Activated CD8-positive, alpha-beta memory T cell treated with anti-CD3 and anti-CD28 coated beads for 48 hours (primary cell): ENCODE results near the gene ZFPM1.
A peak's percentile ranks its signal among the peaks of the same experiment; 100 is the strongest.

Experiments
- DNase-seq, 3 experiments: peaks; one replicate each; pipeline ENCODE4 v3.0.0-alpha.2; 2020; ENCODE audit warnings: low read depth in 2 of 3, low spot score in 2 of 3

The ZFPM1 gene

DNA sequence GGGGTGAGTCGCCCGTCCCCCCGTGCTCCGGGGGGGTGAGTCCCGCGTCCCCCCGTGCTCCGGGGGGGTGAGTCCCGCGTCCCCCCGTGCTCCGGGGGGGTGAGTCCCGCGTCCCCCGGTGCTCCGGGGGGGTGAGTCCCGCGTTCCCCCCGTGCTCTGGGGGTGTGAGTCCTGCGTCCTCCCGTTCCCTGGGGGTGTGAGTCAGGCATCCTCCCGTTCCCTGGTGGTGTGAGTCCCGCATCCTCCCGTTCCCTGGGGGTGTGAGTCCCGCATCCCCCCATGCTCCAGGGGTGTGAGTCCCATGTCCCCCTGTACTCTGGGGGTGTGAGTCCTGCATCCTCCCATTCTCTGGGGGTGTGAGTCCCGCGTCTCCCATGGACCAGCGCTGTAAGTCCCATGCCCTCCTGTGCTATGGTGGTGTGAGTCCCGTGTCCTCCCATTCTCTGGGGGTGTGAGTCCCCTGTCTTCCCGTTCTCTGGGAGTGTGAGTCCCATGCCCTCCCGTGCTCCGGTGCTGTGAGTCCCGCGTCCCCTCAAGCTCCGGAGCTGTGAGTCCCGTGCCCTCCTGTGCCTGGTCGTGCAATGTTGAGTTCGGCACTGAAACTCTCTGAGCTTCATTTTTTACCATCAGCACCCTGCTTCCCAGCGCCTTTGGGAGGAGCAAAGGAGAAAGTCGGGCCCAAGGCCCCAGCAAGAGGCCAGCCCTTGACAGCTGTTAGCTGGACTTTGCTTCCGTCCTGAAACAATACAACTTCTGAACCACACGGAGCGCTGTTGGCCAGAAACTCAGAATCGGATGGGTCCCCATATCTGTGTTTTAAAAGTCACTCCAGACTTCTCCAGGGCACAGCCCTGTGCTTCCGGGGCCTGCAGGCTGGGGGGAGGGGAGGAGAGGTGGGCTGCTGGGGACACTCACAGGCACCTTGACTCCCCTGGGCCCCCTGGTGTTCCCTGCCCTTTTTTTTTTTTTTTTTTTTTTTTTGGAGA is 105.7 kb downstream of the ZFPM1 start:
- DNase-seq, result no peak

DNA sequence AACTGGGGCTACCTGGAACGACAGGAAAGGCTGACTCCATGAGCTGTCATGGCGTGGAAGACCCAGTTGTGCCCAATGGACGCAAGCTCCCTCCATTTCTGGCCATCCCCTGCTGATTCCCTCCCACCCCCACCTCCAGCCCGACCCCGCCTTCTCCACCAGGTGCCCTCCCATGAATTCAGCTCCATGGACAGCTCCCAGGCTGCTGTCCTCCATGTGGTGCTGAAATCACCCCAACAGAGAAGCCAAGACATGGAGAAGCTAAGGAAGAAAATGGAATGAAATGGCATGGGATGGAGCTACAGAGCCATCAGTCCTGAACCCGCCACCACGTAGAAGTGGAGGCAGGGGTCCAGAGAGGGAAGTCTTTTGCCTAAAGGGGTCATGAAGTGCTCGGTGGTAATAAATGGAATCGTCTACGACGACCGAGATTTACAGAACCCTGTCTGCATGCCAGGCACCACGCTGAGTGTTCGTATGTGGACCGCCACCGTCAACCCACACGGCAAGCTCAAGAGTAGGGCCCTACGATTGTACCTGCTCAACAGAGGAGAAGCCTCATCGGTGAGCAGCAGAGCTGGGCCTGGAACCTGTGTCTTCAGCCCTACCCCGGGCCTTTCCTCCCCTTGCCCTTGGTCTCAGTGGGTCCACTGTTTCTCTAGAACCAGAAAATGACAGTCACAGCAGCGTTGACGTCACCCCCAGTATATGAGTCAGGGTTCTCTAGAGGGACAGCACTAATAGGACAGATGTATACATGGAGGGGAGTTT is 107.8 kb downstream of the ZFPM1 start:
- DNase-seq, result no peak

- no peak for DNase-seq
Measured at GRCh38 chr16:88561485-88562359, 108.6 kb downstream of the ZFPM1 start.

GRCh38 chr16:88566158-88566557 is 113.1 kb downstream of the ZFPM1 start:
- peak; percentile 51 to 59 (median 54) for DNase-seq

DNA sequence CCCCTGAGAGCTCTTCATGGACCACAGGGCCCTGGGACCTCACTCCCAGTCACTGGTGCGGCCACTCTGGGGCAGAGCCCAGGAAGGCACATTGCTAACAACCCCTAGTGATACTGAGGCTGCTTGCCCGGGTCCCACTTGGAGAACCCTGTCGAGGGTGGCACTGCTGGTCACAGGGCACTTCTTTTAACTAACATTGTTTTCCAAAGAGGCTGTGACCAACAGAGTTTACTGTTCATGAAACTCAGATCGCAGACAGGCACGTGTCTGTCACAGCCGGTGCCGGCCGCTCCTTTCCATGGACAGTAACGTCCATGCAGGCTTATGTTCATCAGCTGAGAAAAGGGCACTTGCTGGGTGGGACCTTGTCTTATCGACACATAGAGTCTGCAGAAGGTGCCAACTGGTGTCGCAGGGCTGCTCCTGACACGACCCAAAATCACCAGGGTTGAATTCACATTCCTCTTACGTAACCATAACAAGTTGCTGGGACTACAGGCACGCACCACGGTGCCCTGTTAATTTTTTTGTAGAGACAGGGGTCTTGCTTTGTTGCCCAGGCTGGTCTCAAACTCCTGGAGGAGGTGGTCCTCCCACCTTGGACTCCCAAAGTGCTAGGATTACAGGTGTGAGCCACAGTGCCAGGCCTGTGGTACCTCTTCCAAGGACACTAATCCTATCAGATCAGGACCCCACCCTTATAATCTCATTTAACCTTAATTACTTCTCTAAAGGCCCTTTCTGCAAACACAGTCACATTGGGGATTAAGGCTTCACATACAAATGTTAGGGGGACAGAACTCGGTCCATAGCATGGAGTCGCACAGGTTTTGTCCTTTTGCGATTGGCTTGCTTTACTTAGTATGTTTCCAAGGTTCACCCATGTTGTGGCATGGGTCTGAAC is 115.9 kb downstream of the ZFPM1 start:
- DNase-seq, result no peak

DNA sequence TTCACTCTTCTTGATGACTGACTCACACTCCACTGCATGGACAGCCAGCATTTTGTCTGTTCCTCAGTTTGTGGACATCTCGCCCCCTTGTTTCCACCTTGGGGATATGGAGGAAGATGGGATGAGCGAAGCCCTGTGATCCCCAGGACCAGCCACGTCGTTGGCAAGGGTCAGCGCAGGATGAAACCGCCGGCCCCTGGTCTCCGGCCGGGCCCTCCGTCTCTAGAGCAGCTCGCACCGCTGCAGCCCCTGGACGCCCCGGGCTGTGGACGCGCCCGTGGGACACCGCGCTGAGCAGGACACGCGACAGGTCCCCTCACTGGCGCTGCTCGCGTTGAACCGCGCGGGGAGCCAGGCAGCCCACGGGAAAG is 116.5 kb downstream of the ZFPM1 start:
- DNase-seq, result no peak

- peak; percentile 97 to 99 (median 98) for DNase-seq
Measured at GRCh38 chr16:88569985-88570690, 117.1 kb downstream of the ZFPM1 start, which contains the start of gene ZC3H18. ZC3H18 (plus strand) TSS chr16:88570403; CDS start chr16:88577124, 6,721 bp downstream.

DNA sequence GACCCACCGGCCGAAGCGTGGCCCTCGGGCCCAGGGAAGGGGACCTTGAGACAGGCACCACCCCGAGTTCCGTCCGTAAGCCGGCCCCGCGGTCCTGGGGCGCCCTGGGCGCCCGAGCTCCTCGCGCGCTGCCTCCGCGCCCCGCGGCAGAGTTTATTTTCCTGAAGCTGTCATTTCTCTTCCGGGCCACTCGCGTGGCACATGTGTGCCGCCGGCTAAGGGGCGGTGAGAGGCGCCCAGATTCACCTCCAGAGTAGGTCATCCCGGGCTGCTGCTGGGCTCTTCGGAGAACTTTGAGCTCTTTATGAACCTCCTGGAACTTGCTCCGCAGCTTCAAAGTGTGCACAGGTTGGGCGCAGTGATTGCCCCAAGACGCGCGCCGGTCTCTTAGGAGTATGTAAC is 117.6 kb downstream of the ZFPM1 start:
- no peak for DNase-seq

DNA sequence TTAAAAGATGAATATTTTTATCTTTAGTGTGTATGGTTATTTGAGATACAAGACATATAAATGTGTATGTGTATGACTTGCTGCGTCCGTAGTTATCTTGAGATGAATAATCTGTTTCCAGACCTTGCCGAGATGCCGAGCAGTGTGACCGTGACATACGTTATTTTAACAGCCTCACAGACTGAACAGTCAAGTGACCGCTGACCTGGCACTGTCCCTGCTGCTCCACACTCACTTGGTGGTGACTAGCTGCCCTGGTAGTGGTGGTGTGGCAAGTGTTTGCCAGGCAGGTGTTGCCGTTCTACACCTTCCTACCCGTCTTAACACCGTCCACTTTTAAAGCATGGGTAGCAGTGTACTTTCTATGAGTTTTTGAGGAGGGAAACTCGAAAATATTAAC is 122.2 kb downstream of the ZFPM1 start:
- DNase-seq, result no peak

- DNase-seq, result no peak
Measured at GRCh38 chr16:88576307-88576706, 123.2 kb downstream of the ZFPM1 start.

- DNase-seq, result no peak
Measured at GRCh38 chr16:88577166-88577565, 124.1 kb downstream of the ZFPM1 start.

- DNase-seq, result no peak
Measured at GRCh38 chr16:88578446-88579313, 125.6 kb downstream of the ZFPM1 start.

DNA sequence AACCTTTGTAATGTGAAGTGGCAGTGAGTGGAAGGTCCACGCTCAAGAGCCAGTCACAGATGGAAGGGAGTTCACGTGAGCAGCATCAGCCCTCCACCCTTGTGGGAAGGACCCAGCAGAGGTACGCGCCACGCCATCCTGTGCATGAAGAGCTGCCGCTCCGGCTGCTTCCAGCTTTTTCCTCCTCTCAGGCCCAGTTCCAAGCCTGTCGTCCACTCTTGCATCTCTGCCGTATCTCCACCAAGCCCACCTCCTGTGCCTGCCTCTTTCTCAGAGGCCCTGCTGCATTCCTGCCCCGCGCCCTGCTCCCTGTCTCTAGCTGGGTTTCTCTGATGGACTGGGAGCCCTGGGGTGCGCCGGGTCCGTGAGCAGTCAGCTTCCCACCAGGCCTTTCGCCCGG is 127.3 kb downstream of the ZFPM1 start:
- DNase-seq, result no peak

- DNase-seq, result no peak
Measured at GRCh38 chr16:88581033-88581432, 128.0 kb downstream of the ZFPM1 start.

DNA sequence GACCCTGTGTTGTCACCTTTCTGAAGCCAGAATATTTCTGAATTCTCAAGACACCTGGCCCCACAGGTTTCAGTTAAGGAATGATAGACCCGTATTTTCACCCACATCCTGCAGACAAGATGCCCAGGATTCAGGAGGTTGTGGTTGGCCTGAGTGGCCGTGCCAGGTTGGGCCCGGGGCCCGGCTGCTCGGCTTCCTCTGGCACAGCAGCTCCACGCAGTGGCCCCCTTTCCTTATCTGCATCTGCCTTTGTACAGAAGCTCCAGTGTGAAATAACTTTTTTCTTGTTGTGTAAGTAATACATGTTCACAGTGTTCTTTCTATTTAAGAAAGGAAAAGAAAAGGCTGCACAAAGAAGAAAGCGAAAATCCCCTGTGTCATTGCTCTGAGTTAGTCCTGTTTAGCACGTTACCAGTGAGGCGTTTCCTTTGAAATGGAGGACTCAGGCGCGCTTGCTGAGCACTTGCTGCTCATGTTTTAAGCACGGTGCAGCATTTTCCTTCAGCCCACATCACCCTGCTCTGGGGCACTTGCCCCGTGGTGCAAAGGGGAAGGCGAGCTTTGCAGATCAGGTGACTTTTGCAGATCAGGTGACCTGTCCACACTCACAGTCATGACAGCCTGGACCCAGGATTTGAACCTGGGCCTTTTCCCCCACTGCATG is 130.0 kb downstream of the ZFPM1 start:
- no peak for DNase-seq

DNA sequence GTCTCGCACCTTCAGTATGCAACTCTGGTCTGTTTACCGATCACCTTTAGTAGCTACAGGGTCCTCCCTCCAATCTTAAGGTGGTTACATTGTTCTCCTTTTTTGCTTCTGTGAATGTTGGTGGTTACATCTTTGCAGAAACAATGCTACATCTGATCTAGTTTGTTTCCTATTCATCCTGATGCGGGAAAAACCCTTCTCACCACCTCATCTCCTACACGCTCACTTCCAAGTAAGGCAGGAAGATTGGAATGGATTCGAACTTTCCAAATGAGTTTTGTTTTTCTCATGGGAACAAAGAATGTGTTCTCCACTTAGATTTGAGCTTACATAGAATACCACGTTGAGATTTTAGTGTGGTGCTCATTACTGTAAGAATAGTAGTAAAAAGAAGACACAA is 131.6 kb downstream of the ZFPM1 start:
- no peak for DNase-seq

- DNase-seq, result no peak
Measured at GRCh38 chr16:88585269-88585668, 132.2 kb downstream of the ZFPM1 start.
